C4-2B (cell line): ENCODE data around the gene FHOD3.

ENCODE experiments used
- H3K27ac ChIP-seq: fragments of 450-650 bp; 2 replicates; pipeline ENCODE4 v1.5.1; 2017
- ZFX ChIP-seq: fragments of 450-650 bp; IDR thresholded peaks from 2 replicates; pipeline ENCODE4 v1.6.1; 2017
- TF ChIP-seq, protein P1 (sequence below): fragments of 450-650 bp; conservative IDR thresholded peaks from 2 replicates; pipeline ENCODE4 v1.5.1; 2017; ENCODE audit warnings: mild to moderate bottlenecking

Gene FHOD3

DNA sequence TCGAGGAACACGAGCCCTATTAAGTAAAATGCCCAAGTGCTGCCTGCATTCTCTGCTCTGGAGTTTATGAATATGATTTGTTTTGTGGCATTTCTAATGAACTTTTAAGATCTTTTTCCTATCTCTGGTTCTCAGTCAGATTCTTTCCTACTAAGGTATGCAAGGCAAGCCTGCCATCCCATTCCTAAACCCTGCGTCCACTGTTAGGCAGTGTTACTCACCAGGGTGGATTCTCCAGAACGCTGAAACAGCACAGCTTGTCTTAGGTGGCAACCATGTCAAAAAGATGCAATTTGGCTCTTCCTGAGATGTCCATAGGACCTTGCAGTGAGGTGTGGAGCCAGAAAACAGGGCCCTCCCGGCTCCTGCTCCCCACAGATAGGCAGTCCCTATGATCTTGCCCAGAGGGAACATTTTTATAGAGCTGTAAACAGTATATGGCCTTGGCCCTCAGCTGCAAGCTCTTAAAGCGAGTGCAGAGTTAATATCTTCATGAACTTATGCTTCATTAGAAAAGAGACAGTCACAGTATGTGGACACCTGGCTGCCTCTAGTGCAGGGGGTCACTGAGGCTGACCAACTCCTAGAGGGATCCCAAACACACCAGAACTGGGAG is 446.9 kb downstream of the FHOD3 start:
- TF ChIP-seq, protein P1, sequence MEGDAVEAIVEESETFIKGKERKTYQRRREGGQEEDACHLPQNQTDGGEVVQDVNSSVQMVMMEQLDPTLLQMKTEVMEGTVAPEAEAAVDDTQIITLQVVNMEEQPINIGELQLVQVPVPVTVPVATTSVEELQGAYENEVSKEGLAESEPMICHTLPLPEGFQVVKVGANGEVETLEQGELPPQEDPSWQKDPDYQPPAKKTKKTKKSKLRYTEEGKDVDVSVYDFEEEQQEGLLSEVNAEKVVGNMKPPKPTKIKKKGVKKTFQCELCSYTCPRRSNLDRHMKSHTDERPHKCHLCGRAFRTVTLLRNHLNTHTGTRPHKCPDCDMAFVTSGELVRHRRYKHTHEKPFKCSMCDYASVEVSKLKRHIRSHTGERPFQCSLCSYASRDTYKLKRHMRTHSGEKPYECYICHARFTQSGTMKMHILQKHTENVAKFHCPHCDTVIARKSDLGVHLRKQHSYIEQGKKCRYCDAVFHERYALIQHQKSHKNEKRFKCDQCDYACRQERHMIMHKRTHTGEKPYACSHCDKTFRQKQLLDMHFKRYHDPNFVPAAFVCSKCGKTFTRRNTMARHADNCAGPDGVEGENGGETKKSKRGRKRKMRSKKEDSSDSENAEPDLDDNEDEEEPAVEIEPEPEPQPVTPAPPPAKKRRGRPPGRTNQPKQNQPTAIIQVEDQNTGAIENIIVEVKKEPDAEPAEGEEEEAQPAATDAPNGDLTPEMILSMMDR: no peak
- no peak for TF ChIP-seq ZFX
- no peak overlapping the region for H3K27ac ChIP-seq

DNA sequence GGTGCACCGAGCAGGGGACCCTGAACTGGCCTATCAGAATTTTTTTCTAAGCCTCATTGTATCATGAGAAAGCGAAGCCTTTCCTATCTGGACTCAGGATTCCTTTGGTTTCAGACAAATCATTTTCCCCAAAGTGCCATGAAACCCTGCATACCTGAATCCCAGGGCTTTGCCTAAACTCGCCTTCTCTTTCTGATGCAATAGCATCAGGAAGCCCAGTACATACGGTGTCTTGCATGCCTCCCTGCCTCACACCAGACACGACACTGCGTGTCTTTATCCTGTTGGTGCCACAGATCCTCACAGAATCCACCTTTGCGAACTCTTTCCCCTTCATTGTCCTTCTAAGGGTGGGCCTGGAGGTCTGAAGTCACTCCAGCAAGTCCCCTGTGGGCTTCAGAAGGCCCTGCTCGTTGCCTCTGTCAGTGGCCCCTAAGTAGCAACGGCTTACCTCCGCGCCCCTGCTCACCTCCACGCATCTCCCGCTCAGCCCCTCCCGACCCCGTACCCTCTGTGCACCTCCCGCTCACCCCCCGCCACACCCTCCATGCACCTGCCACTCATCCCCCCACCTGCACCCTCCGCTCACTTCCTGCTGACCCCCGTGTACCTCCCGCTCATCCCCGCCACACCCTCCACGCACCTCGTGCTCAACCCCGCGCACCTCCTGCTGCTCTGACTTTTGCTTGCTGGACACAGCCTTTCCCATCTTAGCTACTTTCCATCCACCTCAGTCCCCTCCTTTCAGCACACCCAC is 447.9 kb downstream of the FHOD3 start:
- TF ChIP-seq, protein P1: no peak
- TF ChIP-seq ZFX: no peak
- no peak overlapping the region for H3K27ac ChIP-seq

DNA sequence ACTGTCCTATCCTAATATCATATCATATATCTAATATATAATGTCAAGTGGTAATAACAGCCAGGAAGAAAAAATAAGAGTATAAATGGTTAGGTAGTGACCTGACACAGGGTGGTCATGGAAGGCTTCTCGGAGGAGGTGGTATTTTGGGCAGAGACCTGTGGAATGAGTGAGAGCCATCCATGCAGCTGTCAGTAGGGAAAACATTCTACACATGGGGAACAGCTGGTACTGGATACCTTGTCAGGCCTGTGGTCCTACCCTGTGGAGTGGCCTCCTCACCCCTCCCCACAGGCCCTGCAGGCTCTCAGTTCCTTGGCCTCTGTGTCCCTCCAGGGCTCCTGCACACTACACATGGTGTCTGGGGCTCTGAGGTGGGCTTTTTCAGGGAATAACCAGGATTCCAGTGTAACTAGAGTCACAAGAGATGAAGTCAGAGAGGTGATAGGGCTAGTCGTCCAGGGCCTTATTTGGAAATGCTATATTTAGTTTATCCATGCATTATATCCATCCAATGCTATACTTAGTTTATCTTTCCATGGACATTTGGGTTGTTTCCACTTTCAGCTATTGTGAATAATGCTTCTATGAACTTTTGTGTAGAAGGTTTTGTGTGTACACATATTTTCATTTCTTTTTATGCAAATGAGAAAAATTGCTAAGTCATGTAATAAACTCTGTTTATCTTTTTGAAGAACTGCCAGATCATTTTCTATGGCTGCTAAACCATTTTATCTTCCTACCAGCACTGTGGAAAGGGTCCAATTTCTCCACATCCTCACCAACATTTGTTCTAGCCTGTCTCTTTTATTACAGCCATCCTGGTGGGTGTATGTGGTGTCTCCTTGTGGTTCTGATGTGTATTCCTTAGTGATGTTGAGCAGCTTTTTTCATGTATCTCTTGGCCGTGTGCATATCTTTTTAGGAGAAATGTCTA is 455.7 kb downstream of the FHOD3 start:
- H3K27ac ChIP-seq: no peak overlapping the region
- TF ChIP-seq, protein P1: no peak
- TF ChIP-seq ZFX: no peak

DNA sequence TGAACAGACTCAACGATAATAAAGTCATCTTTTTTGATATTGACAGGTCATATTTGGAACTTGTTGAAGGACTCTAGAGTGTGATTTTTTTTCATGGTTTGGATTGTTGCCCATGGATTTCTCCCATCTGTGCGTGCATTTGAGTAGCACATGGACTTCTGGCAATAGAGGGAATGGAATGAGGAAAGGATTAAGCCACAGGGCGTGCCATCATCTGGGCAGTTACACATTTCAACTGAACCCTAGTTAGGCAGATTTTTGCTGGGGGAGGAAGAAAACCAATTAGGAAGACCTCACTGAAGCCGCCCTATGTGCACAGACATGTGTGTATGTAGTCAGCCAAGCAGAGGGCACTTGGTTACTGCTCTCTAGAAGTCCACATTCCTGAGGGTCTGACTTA is 458.7 kb downstream of the FHOD3 start:
- no peak overlapping the region for H3K27ac ChIP-seq
- TF ChIP-seq, protein P1: no peak
- TF ChIP-seq ZFX: no peak

DNA sequence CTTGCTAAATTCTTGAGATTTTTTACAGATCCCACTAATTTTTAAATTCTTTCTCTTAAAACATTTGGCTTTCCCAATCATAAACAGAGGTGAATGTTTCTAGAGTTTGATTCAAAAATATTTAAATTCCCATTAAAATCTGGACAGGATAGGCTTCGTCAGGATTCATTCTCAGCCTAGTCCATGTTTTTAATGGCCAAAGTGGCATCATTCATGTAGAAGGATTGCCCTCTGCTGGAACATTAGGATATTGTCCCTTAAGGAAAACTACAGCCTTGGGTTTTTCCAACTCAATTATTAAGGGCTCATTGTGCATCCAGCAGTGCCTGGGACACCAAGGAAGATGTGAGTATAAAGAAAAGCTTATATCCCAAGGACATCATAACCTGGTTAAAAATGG is 459.6 kb downstream of the FHOD3 start:
- TF ChIP-seq ZFX: no peak
- TF ChIP-seq, protein P1: peak; percentile 76
- no peak overlapping the region for H3K27ac ChIP-seq

DNA sequence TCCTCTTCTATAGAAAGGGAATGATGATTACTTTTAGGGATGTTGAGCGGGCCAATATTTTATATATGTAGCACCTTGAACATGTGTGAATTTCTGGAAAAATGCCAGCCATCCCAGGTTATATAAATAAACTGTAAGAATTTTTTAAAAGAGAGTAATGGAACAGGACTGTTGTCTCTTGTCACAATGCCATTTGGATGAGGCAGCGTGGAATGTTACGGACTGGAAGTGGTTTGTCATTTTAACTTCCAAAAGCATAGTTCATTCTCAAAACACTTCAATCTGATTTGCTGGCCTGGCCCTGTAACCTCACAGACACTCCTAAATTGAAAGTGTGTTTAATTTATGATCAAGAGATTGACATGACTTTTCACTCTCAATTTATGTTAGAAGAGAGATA is 460.5 kb downstream of the FHOD3 start:
- no peak overlapping the region for H3K27ac ChIP-seq
- TF ChIP-seq, protein P1: no peak
- TF ChIP-seq ZFX: no peak

DNA sequence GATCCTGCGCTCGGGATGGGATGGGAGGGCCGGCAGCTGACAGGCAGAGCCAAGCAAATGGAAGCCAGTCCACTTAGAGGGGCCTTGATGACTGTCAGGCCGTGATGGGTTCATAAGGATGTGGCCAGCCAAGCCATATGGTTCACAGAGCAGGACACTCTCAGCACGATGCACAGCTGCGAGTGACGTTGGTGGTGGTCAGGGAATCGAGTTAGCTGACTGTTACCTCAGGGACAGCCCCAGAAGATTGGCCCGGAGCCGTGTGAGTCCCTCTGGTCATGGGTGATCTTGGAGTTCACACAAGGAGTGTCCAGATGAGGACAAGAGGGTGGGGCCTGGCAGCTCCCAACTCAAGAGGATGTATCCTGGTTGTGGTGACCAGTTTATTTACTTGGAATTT is 461.1 kb downstream of the FHOD3 start:
- no peak overlapping the region for H3K27ac ChIP-seq
- TF ChIP-seq ZFX: no peak
- TF ChIP-seq, protein P1: no peak
